ENCODE results near the gene PLA2G12A. TPM values are rescaled to one million over a fixed set of nuclear protein-coding genes. Genes with fewer than 3 reads are reported as not detected.

PLA2G12A gene
- polyA plus RNA-seq, 6 donors from 2014 or later = 16.0 to 37.6 (median 26.5) TPM

GRCh38 chr4:109745830-109746229 is 16.0 kb upstream of the PLA2G12A start:
- Mint-ChIP-seq H3K36me3 (no peaks in the 10 kb centered on the region), H3K4me1 (no peaks in the 10 kb centered on the region), H3K27ac (no peak overlapping the region), H3K4me3 (no peak overlapping the region), H3K27me3 (peaks cover 7 to 13% (median 11%) of the 10 kb centered on the region in 3 donors), H3K9me3 (no peaks in the 10 kb centered on the region)
- ATAC-seq (ENCODE audit: low read depth in 2 of 2) (no peak), DNase-seq (no peak)

- ATAC-seq (ENCODE audit: low read depth in 2 of 2) = no peak
- Mint-ChIP-seq H3K4me3 (no peak overlapping the region), H3K27ac (peak overlapping the region in 1 of 6 donors; percentile 12), H3K27me3 (peaks cover 17 to 29% (median 24%) of the 10 kb centered on the region in 3 donors), H3K9me3 (no peaks in the 10 kb centered on the region), H3K4me1 (no peaks in the 10 kb centered on the region), H3K36me3 (no peaks in the 10 kb centered on the region)
- DNase-seq = no peak
Measured at GRCh38 chr4:109739547-109739946, 9.7 kb upstream of the PLA2G12A start.

GRCh38 chr4:109738104-109738872 is 8.4 kb upstream of the PLA2G12A start:
- H3K4me3 Mint-ChIP-seq = no peak overlapping the region
- H3K27me3 Mint-ChIP-seq = peaks cover 20 to 26% (median 24%) of the 10 kb centered on the region in 3 donors
- ATAC-seq (ENCODE audit: low read depth in 2 of 2) (no peak), DNase-seq (no peak)
- H3K9me3 Mint-ChIP-seq = no peaks in the 10 kb centered on the region
- H3K36me3 Mint-ChIP-seq = no peaks in the 10 kb centered on the region
- H3K27ac Mint-ChIP-seq = no peak overlapping the region
- H3K4me1 Mint-ChIP-seq = no peaks in the 10 kb centered on the region

GRCh38 chr4:109735566-109736365 is 5.9 kb upstream of the PLA2G12A start:
- no peak overlapping the region for H3K27ac Mint-ChIP-seq
- no peak overlapping the region for H3K4me3 Mint-ChIP-seq
- peaks cover 0 to 2% (median 0%) of the 10 kb centered on the region in 3 donors for H3K4me1 Mint-ChIP-seq
- no peak for ATAC-seq (ENCODE audit: low read depth in 2 of 2)
- H3K27me3 Mint-ChIP-seq = peaks cover 17 to 26% (median 24%) of the 10 kb centered on the region in 3 donors
- no peaks in the 10 kb centered on the region for H3K36me3 Mint-ChIP-seq
- no peaks in the 10 kb centered on the region for H3K9me3 Mint-ChIP-seq
- DNase-seq = no peak

GRCh38 chr4:109733728-109734127 is 3.9 kb upstream of the PLA2G12A start:
- no peak overlapping the region for H3K27ac Mint-ChIP-seq
- H3K36me3 Mint-ChIP-seq = no peaks in the 10 kb centered on the region
- H3K4me3 Mint-ChIP-seq = no peak overlapping the region
- ATAC-seq (ENCODE audit: low read depth in 2 of 2) (no peak), DNase-seq (no peak)
- H3K27me3 Mint-ChIP-seq = peaks cover 10 to 15% (median 10%) of the 10 kb centered on the region in 3 donors
- H3K4me1 Mint-ChIP-seq = peaks cover 3 to 17% (median 5%) of the 10 kb centered on the region in 3 donors
- no peaks in the 10 kb centered on the region for H3K9me3 Mint-ChIP-seq

GRCh38 chr4:109730619-109731545 is 1.0 kb upstream of the PLA2G12A start:
- Mint-ChIP-seq H3K36me3 (no peaks in the 10 kb centered on the region), H3K27me3 (peaks cover 0 to 3% (median 0%) of the 10 kb centered on the region in 3 donors), H3K9me3 (no peaks in the 10 kb centered on the region), H3K4me1 (peaks cover 5 to 19% (median 9%) of the 10 kb centered on the region in 3 donors), H3K27ac (peak overlapping the region in 4 of 6 donors; percentile 4 to 83 (median 76)), H3K4me3 (peak overlapping the region; percentile 80 to 94 (median 90))
- ATAC-seq (ENCODE audit: low read depth in 2 of 2) (no peak), DNase-seq (no peak)

- no peak for ATAC-seq (ENCODE audit: low read depth in 2 of 2)
- Mint-ChIP-seq H3K27me3 (peaks cover 0 to 3% (median 0%) of the 10 kb centered on the region in 3 donors), H3K36me3 (no peaks in the 10 kb centered on the region), H3K4me3 (peak overlapping the region; percentile 84 to 97 (median 93)), H3K9me3 (no peaks in the 10 kb centered on the region), H3K4me1 (peaks cover 5 to 19% (median 11%) of the 10 kb centered on the region in 3 donors), H3K27ac (peak overlapping the region; percentile 49 to 96 (median 86))
- DNase-seq = no peak
Measured at GRCh38 chr4:109729117-109729717, 653 bp downstream of the PLA2G12A start.

GRCh38 chr4:109728385-109728784 is 1.5 kb downstream of the PLA2G12A start:
- peaks cover 7 to 25% (median 11%) of the 10 kb centered on the region in 3 donors for H3K4me1 Mint-ChIP-seq
- H3K27ac Mint-ChIP-seq = peak overlapping the region in 1 of 6 donors; percentile 56
- DNase-seq (no peak), ATAC-seq (ENCODE audit: low read depth in 2 of 2) (no peak)
- peaks cover 0 to 1% (median 0%) of the 10 kb centered on the region in 3 donors for H3K27me3 Mint-ChIP-seq
- H3K36me3 Mint-ChIP-seq = no peaks in the 10 kb centered on the region
- H3K4me3 Mint-ChIP-seq = peak overlapping the region in 3 of 8 donors; percentile 84 to 93 (median 88)
- no peaks in the 10 kb centered on the region for H3K9me3 Mint-ChIP-seq

- H3K9me3 Mint-ChIP-seq = no peaks in the 10 kb centered on the region
- H3K27ac Mint-ChIP-seq = peak overlapping the region in 3 of 6 donors; percentile 5 to 76 (median 61)
- DNase-seq (no peak), ATAC-seq (ENCODE audit: low read depth in 2 of 2) (peak; percentile 77 to 87)
- H3K4me3 Mint-ChIP-seq = peak overlapping the region in 2 of 8 donors; percentile 0 to 21
- no peaks in the 10 kb centered on the region for H3K27me3 Mint-ChIP-seq
- H3K4me1 Mint-ChIP-seq = peaks cover 7 to 20% (median 16%) of the 10 kb centered on the region in 3 donors
- H3K36me3 Mint-ChIP-seq = no peaks in the 10 kb centered on the region
Measured at GRCh38 chr4:109723110-109723509, 6.8 kb downstream of the PLA2G12A start.

GRCh38 chr4:109722357-109722756 is 7.5 kb downstream of the PLA2G12A start:
- H3K9me3 Mint-ChIP-seq = no peaks in the 10 kb centered on the region
- no peak overlapping the region for H3K4me3 Mint-ChIP-seq
- ATAC-seq (ENCODE audit: low read depth in 2 of 2) (no peak), DNase-seq (no peak)
- H3K27ac Mint-ChIP-seq = peak overlapping the region in 2 of 6 donors; percentile 75 to 76
- peaks cover 3 to 20% (median 16%) of the 10 kb centered on the region in 3 donors for H3K4me1 Mint-ChIP-seq
- peaks cover 0 to 1% of the 10 kb centered on the region in 2 donors for H3K36me3 Mint-ChIP-seq
- H3K27me3 Mint-ChIP-seq = no peaks in the 10 kb centered on the region

- no peaks in the 10 kb centered on the region for H3K27me3 Mint-ChIP-seq
- ATAC-seq (ENCODE audit: low read depth in 2 of 2) = no peak
- DNase-seq = no peak
- H3K4me3 Mint-ChIP-seq = no peak overlapping the region
- no peaks in the 10 kb centered on the region for H3K9me3 Mint-ChIP-seq
- peaks cover 0 to 14% of the 10 kb centered on the region in 2 donors for H3K36me3 Mint-ChIP-seq
- peaks cover 3 to 20% (median 16%) of the 10 kb centered on the region in 3 donors for H3K4me1 Mint-ChIP-seq
- no peak overlapping the region for H3K27ac Mint-ChIP-seq
Measured at GRCh38 chr4:109721033-109721432, 8.8 kb downstream of the PLA2G12A start.

GRCh38 chr4:109719604-109720003 is 10.3 kb downstream of the PLA2G12A start:
- Mint-ChIP-seq H3K27ac (no peak overlapping the region), H3K36me3 (peaks cover 0 to 16% of the 10 kb centered on the region in 2 donors), H3K27me3 (no peaks in the 10 kb centered on the region), H3K4me3 (no peak overlapping the region), H3K9me3 (no peaks in the 10 kb centered on the region), H3K4me1 (peaks cover 3 to 20% (median 16%) of the 10 kb centered on the region in 3 donors)
- DNase-seq (no peak), ATAC-seq (ENCODE audit: low read depth in 2 of 2) (no peak)
